H9 (cell line): ENCODE results near the gene TMEM229B. TPM values are rescaled to one million over a fixed set of nuclear protein-coding genes. Genes with fewer than 3 reads are reported as not detected.

Source experiments
- DNase-seq: peaks from one replicate; pipeline ENCODE4 v3.0.0-alpha.2; 2017
- H2AFZ ChIP-seq: one replicate; pipeline ENCODE4 v1.6.1; 2013; ENCODE audit warnings: mild to moderate bottlenecking, low read length, control low read depth, moderate library complexity
- H2AK5ac ChIP-seq: 2 replicates; pipeline ENCODE4 v1.6.1; 2013; ENCODE audit warnings: low read length, control low read depth, mixed read lengths; ENCODE audit not compliant: insufficient read length
- H2BK120ac ChIP-seq: one replicate; pipeline ENCODE4 v1.6.1; 2013; ENCODE audit warnings: low read depth, mild to moderate bottlenecking, low read length, control low read depth, inconsistent platforms; ENCODE audit not compliant: poor library complexity, severe bottlenecking
- H2BK12ac ChIP-seq: 2 replicates; pipeline ENCODE4 v1.6.1; 2013; ENCODE audit warnings: low read length, control low read depth, mixed read lengths, low read depth; ENCODE audit not compliant: insufficient read length
- H2BK15ac ChIP-seq: 2 replicates; pipeline ENCODE4 v1.6.1; 2013; ENCODE audit warnings: low read depth, low read length, control low read depth
- H2BK20ac ChIP-seq: one replicate; pipeline ENCODE4 v1.6.1; 2013; ENCODE audit warnings: low read depth, mild to moderate bottlenecking, low read length, control low read depth, inconsistent platforms; ENCODE audit not compliant: poor library complexity, severe bottlenecking
- H2BK5ac ChIP-seq: 2 replicates; pipeline ENCODE4 v1.6.1; 2013; ENCODE audit warnings: low read length, control low read depth, mixed read lengths; ENCODE audit not compliant: insufficient read length
- H3K14ac ChIP-seq: 2 replicates; pipeline ENCODE4 v1.6.1; 2013; ENCODE audit warnings: low read length, control low read depth; ENCODE audit not compliant: insufficient read depth
- H3K18ac ChIP-seq: 2 replicates; pipeline ENCODE4 v1.6.1; 2013; ENCODE audit warnings: low read depth, mild to moderate bottlenecking, mixed read lengths, low read length, control low read depth; ENCODE audit not compliant: insufficient read length
- H3K23ac ChIP-seq: 2 replicates; pipeline ENCODE4 v1.6.1; 2013; ENCODE audit warnings: low read length, control low read depth, mixed read lengths, low read depth; ENCODE audit not compliant: insufficient read length
- H3K23me2 ChIP-seq: 2 replicates; pipeline ENCODE4 v1.6.1; 2013; ENCODE audit warnings: low read depth, mild to moderate bottlenecking, mixed read lengths, low read length, control low read depth; ENCODE audit not compliant: insufficient read length, poor library complexity, severe bottlenecking
- H3K27ac ChIP-seq: 2 replicates; pipeline ENCODE4 v1.5.1; 2013; ENCODE audit warnings: low read length, control low read depth, mixed read lengths, low read depth; ENCODE audit not compliant: insufficient read length
- H3K27me3 ChIP-seq: 2 replicates; pipeline ENCODE4 v1.6.1; 2013; ENCODE audit warnings: low read length, control low read depth, inconsistent platforms; ENCODE audit not compliant: insufficient read depth
- H3K4ac ChIP-seq: 2 replicates; pipeline ENCODE4 v1.6.1; 2013; ENCODE audit warnings: low read depth, mild to moderate bottlenecking, control low read depth, inconsistent platforms, low read length, moderate library complexity
- H3K4me1 ChIP-seq: 2 replicates; pipeline ENCODE4 v1.6.1; 2013; ENCODE audit warnings: low read length, control low read depth, inconsistent platforms; ENCODE audit not compliant: insufficient read depth
- H3K4me2 ChIP-seq: 2 replicates; pipeline ENCODE4 v1.6.1; 2013; ENCODE audit warnings: low read length, control low read depth, mixed read lengths; ENCODE audit not compliant: insufficient read length, insufficient read depth
- H3K56ac ChIP-seq: 2 replicates; pipeline ENCODE4 v1.6.1; 2013; ENCODE audit warnings: low read depth, mild to moderate bottlenecking, mixed read lengths, low read length, control low read depth; ENCODE audit not compliant: insufficient read length
- H3K79me1 ChIP-seq: 2 replicates; pipeline ENCODE4 v1.6.1; 2013; ENCODE audit warnings: low read depth, mild to moderate bottlenecking, moderate library complexity, low read length, control low read depth, inconsistent platforms; ENCODE audit not compliant: insufficient read depth, poor library complexity, severe bottlenecking
- H3K79me2 ChIP-seq: 2 replicates; pipeline ENCODE4 v1.6.1; 2013; ENCODE audit warnings: low read length, control low read depth, inconsistent platforms; ENCODE audit not compliant: insufficient read depth
- H3K9ac ChIP-seq: 2 replicates; pipeline ENCODE4 v1.6.1; 2013; ENCODE audit warnings: low read length, control low read depth, mixed read lengths; ENCODE audit not compliant: insufficient read length; ENCODE audit errors: extremely low read depth
- H3K9me3 ChIP-seq: one replicate; pipeline ENCODE4 v1.6.1; 2013; ENCODE audit warnings: low read depth, low read length, inconsistent platforms; ENCODE audit not compliant: control insufficient read depth
- H3T11ph ChIP-seq: one replicate; pipeline ENCODE4 v1.6.1; 2013; ENCODE audit warnings: mild to moderate bottlenecking, low read length, control low read depth, inconsistent platforms
- H4K20me1 ChIP-seq: one replicate; pipeline ENCODE4 v1.6.1; 2013; ENCODE audit not compliant: control insufficient read depth, insufficient read length, insufficient read depth
- H4K5ac ChIP-seq: 2 replicates; pipeline ENCODE4 v1.6.1; 2013; ENCODE audit warnings: low read depth, mild to moderate bottlenecking, mixed read lengths, low read length, control low read depth; ENCODE audit not compliant: insufficient read length
- H4K8ac ChIP-seq: replicated peaks from 2 replicates; pipeline ENCODE4 v1.6.1; 2013; ENCODE audit warnings: low read length, control low read depth, mixed read lengths, low read depth; ENCODE audit not compliant: insufficient read length
- H4K91ac ChIP-seq: 2 replicates; pipeline ENCODE4 v1.6.1; 2013; ENCODE audit warnings: low read depth, mild to moderate bottlenecking, moderate library complexity, mixed read lengths, low read length, control low read depth; ENCODE audit not compliant: insufficient read length
- H3K27ac Mint-ChIP-seq, 3 experiments: 2 replicates in 2 of 3; 3 replicates in 1 of 3; pipeline ENCODE4 v1.8.0; 2020 to 2021; ENCODE audit warnings: mixed read lengths in 3 of 3, mild to moderate bottlenecking in 1 of 3, moderate library complexity in 1 of 3
- H3K27me3 Mint-ChIP-seq: 2 replicates; pipeline ENCODE4 v1.8.0; 2021; ENCODE audit warnings: low read depth, mild to moderate bottlenecking, moderate library complexity, mixed read lengths
- H3K36me3 Mint-ChIP-seq, 3 experiments: 2 replicates in 2 of 3; 3 replicates in 1 of 3; pipeline ENCODE4 v1.8.0; 2020 to 2021; ENCODE audit warnings: low read depth in 3 of 3, mixed read lengths in 3 of 3; ENCODE audit not compliant: insufficient read depth in 1 of 3
- H3K4me1 Mint-ChIP-seq, 2 experiments: 2 replicates each; pipeline ENCODE4 v1.8.0; 2020; ENCODE audit warnings: mixed read lengths in 2 of 2
- H3K4me3 Mint-ChIP-seq, 2 experiments: 2 replicates in 1 of 2; 3 replicates in 1 of 2; pipeline ENCODE4 v1.8.0; 2020 to 2021; ENCODE audit warnings: mild to moderate bottlenecking in 2 of 2, mixed read lengths in 2 of 2, moderate library complexity in 1 of 2
- H3K9me3 Mint-ChIP-seq, 2 experiments: 2 replicates in 1 of 2; 3 replicates in 1 of 2; pipeline ENCODE4 v1.8.0; 2020; ENCODE audit warnings: mild to moderate bottlenecking in 2 of 2, mixed read lengths in 2 of 2, moderate library complexity in 1 of 2
- CTCF ChIP-seq: fragments of 200-600 bp; sonication (generic); conservative IDR thresholded peaks from 3 replicates; pipeline ENCODE4 v1.8.0; 2021; ENCODE audit warnings: antibody characterized with exemption, mild to moderate bottlenecking
- whole genome bisulfite sequencing: extraction: QIAGEN DNeasy Blood & Tissue Kit; methylation state at CpG from one replicate; pipeline ENCODE4 v1.1.7; 2013; ENCODE audit warnings: missing lambda C conversion rate, low lambda C conversion rate, mixed read lengths; ENCODE audit not compliant: insufficient read length; ENCODE audit errors: extremely low coverage; 5-methylcytosine and 5-hydroxymethylcytosine counted together
- total RNA-seq: library from RNA; stranded (reverse); gene quantifications from 2 replicates; pipeline ENCODE4 v1.2.1, GENCODE V29; 2021

Gene TMEM229B
- total RNA-seq, 1 experiment from 2014 or later = 0.24 TPM

- H3K27ac ChIP-seq = no peak overlapping the region
- Mint-ChIP-seq H3K4me3 (no peak overlapping the region), H3K9me3 (peaks cover 16 to 18% of the 10 kb centered on the region in 2 experiments), H3K4me1 (peaks cover 4 to 6% of the 10 kb centered on the region in 2 experiments), H3K27me3 (peaks cover 5% of the 10 kb centered on the region; the same call in 1 of the 2 replicates), H3K27ac (no peak overlapping the region), H3K36me3 (peaks cover 14 to 16% (median 15%) of the 10 kb centered on the region in 3 experiments)
- no peak overlapping the region for H4K8ac ChIP-seq
- no peaks in the 10 kb centered on the region for H3K4me1 ChIP-seq
- H3K9me3 ChIP-seq = peaks cover 8% of the 10 kb centered on the region
- no peaks in the 10 kb centered on the region for H4K20me1 ChIP-seq
- no peak overlapping the region for H3K9ac ChIP-seq
- no CpG with 5 or more reads among the region's 13 CpGs for WGBS
- no peak overlapping the region for H2AK5ac ChIP-seq
- H3K4me2 ChIP-seq = no peak overlapping the region
- no peak overlapping the region for H4K5ac ChIP-seq
- no peak overlapping the region for H3K4ac ChIP-seq
- H3K79me1 ChIP-seq = no peaks in the 10 kb centered on the region
- no peak overlapping the region for H2AFZ ChIP-seq
- no peak overlapping the region for H2BK15ac ChIP-seq
- no peak overlapping the region for H2BK20ac ChIP-seq
- H3K56ac ChIP-seq = no peak overlapping the region
- no peak for TF ChIP-seq CTCF
- no peak overlapping the region for H2BK120ac ChIP-seq
- no peaks in the 10 kb centered on the region for H3K23me2 ChIP-seq
- H3K18ac ChIP-seq = no peak overlapping the region
- H3K23ac ChIP-seq = no peak overlapping the region
- H3T11ph ChIP-seq = no peak overlapping the region
- no peaks in the 10 kb centered on the region for H3K79me2 ChIP-seq
- no peaks in the 10 kb centered on the region for H3K27me3 ChIP-seq
- H3K14ac ChIP-seq = no peak overlapping the region
- DNase-seq = no peak
- no peak overlapping the region for H2BK5ac ChIP-seq
- H4K91ac ChIP-seq = no peak overlapping the region
- no peak overlapping the region for H2BK12ac ChIP-seq
These were observed 8.7 kb upstream of the TMEM229B start for GRCh38 chr14:67497216-67497615.
